HG03565 (cell line): ENCODE results near the gene PSG6.
"Not testable (repeated sequence)": the region's sequence is repeated elsewhere in the genome, so short reads cannot be mapped to it uniquely, and the experiment has no call there.

Experiments used
- ATAC-seq: cut with Tn5 transposase; IDR thresholded peaks from one replicate; pipeline ENCODE4 v1.9.1; 2021; ENCODE audit warnings: mild to moderate bottlenecking, moderate library complexity; ENCODE audit not compliant: unreplicated experiment

PSG6 gene

DNA sequence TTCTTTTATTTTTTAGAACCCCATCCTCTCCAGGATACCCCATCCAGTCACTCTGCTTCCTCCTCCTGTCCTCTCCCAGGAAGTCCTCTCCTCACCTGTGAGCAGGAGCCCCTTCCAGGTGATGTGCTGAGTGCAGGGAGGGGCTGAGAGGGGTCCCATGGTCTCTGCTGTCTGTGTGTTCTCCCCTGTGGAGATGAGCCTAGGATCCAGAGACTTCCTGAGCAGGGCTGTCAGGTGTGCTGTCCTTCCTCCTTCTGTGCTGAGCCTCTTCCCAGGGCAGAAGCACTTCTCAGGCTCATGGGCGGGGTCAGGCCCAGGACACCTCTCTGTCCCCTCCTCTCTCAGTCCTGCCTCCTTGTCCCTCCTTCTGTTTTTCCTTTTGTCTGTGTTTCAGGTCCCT is at the start of gene PSG6:
Gene PSG6 (minus strand): TSS at position 261 of the 400 bp plus-strand sequence. CDS start 102 bp downstream, at position 159.
- not testable (repeated sequence) for ATAC-seq

DNA sequence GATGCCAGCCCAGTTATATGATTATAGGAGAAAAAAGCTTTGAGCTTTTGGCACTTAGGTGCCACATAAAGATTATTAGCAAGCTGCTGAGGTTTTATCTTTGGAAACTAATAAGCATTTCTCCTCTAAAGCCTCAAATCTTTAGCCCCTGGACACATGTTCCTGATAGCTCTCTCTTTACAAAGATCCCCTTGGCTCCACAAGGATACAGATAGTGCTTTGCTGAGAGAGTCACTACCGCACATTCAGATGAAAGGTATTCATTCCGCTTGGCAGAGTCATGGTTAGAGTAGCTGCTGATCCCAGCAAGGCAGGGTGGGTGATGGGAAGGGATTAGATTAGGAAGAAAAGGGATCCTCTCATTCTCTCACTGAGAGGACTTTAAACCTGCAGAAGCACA is 47.5 kb upstream of the PSG6 start:
- no peak for ATAC-seq

DNA sequence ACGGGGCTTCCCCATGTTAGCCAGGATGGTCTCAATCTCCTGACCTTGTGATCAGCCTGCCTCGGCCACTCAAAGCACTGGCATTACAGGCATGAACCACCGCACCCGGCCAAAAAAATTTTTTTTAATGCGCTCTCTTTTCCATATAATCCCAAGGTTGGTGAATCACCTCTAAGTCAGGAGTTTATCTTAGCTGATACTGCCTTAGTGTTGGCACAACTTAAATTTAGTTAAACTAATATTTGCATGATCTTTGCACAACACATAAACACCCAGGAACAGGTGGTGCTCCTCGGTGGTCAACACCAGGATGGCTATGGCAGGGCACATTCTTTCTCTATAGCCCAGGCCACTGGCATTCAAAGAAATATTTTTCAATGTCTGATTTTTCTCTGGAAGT is 43.4 kb upstream of the PSG6 start:
- ATAC-seq, result no peak

DNA sequence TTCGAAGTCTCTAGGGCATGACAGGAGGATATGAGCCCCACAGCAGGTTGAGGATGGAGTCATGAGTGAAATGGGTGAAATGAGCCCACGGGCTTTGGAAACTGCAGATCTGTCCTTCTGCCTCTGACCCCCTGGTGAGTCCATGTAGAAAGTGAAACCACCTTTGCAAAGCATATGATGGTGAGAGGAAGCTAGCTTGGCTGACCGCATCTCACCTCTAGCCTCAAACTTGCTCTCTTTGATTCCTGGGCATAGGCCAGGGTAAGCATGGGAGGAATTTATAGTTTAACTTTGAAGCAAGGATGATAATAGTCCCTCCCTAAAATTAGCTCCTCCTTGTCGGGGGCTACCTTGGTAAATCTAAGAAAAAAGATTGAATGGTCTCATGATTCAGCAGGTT is 34.4 kb upstream of the PSG6 start:
- ATAC-seq, result not testable (repeated sequence)

DNA sequence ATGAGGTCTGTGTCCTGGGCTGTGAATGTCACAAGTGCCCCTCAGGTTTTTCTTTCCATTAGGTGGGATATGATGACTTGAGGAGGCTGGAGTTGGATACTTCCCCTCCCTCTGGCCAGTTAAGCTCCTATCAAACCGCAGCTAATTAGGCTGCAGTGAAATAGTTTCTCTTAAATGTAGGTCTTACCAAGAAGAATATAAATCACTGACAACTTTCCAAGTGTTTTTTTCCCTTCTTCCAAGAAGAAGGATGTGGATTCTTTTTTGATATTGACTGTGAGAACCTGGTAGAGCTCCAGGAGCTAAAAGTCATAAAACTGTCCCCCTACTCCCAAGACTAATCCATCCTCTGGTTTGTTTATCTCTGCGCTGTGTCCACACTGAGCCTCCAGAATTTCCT is 33.8 kb upstream of the PSG6 start:
- ATAC-seq, result not testable (repeated sequence)

DNA sequence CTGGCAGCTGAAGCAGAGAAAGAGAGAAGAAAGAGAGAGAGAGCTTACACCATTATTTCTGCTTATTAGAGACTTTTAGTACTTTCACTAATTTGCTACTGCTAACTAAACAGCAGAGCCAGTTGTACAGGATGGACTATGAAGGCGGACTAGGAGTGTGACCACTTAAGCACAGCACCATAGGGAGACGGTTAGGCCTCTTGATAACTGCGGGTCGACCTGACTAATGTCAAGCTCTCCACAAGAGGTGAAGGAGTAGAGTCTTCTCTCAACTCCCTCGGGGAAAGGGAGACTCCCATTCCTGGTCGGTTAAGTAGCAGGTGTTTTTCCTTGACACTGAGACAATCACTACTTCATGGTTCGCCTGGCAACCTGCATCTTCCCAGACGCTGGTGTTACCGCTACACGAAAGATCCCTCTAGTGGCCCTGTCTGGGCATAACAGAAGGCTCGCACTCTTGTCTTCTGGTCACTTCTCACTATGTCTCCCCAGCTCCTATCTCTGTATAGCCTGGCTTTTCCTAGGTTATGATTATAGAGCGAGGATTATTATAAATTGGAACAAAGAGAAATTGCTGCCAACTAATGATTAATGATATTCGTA is 24.6 kb upstream of the PSG6 start:
- ATAC-seq, result no peak

DNA sequence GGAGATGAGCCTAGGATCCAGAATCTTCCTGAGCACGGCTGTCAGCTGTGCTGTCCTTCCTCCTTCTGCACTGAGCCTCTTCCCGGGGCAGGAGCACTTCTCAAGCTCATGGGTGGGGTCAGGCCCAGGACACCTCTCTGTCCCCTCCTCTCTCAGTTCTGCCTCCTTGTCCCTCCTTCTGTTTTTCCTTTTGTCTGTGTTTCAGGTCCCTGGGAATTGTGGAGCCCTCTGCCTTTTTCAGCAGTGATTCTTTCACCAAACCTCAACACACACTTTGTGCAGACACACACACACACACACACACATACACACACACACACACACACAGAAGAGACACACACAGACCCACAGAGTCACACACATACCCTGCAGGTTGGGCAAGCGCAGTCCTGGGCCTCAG is 19.4 kb upstream of the PSG6 start, which contains the start of gene PSG7:
Gene PSG7 (minus strand): TSS at position 101 of the 400 bp plus-strand sequence. CDS start 131 bp downstream, outside the sequence.
- ATAC-seq, result not testable (repeated sequence)

DNA sequence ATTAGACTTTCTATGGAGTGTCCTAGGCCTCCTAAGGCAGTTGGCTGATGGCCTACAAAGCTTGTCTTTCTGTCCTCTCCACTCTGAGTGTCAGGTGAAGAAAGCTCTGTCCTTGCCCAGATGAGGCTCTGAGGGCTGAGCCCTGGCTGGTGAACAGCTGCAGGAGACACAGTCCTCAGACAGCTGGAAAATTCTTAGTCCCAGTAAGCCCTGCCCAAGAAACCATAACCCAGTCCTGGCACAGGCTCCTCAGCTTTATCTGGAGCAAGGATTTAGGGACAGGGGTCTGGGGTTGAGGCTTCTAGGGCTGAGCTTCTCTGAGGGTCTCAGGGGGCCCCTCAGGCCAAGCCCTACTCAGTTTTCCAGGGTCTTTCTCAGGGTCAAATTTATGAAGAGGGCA is 17.0 kb upstream of the PSG6 start:
- not testable (repeated sequence) for ATAC-seq

DNA sequence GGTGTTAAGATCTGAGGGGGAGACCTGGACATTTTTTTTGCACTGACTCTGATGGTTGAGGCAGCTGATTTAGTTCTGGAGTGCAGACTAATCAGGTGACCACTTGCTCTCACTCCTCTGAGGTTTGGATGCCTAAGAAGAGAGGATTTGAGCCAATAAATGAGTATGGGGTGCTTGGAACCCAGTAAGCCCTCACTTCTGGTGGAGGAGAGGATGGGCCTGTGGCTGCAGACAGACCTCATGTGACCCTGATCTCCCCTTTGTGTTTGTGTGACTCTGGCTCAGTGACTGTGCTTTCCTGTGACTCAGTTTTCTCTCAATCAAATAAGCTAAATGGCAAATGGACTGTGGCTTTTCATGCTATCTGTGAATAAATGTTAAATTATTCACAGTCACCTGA is 16.5 kb upstream of the PSG6 start:
- not testable (repeated sequence) for ATAC-seq

DNA sequence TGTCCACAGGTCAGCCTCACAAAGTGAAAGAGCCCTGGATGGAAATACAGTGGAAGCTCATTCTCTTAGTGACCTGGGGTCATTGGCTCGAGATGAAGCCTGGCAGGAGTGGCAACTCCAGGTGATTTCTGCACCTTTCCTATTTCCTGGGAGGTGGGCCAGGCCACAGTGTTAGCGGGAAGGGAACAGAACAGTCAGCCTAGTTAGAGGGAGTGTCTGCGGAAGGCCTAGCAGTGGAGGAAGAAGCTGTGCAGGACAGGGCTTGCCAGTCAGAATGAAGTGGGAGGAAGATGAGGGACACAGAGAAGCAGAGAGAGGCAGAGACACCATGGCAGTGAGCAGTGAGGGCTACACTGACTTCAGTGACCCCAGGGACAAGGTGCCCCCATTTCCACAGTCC is 15.7 kb upstream of the PSG6 start:
- ATAC-seq, result not testable (repeated sequence)

DNA sequence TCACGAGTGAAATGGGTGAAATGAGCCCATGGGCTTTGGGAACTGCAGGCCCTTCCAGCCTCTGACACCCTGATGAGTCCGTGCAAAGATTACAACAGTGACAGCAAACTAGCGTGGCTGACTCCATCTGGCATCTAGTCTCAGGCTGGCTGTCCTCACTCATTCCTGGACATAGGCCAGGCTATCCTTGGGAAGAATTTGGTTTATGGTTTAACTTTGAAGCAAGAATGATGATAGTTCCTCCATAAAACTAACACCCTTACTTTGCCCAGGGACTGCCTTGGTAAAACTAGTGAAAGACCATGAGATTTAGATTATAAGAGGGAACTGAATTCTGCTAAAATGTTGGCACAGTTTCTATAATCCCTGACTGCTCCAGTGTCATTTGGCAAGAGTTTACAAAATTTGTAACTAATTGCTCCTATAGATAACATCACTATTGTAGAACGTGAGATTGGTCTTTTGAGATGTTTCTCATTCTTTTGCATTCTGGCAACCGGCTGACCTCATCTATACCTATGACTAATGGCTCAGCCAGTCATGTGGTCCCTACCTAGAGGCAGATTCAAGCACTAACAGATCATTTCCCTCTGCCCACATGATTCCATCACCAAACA is 14.9 kb upstream of the PSG6 start:
- not testable (repeated sequence) for ATAC-seq

DNA sequence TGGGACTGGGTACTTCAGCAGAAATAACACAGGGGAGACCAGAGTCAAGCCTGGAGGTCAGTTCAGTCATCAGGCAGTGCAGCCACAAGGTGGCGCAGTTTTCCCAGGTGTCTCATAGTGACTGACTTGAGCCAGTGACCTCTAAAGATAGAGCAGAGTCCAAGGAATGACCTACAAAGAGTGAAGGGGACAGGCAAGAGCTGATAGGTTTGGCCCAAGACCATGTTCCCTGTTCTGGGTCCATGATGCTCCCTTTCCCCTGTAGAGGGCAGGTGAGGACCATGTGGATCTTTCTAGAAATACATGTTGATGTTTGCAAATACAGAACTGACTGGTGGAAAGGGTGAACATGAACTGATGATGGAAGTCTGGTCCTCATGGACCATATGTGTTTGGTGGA is 12.5 kb upstream of the PSG6 start:
- ATAC-seq, result not testable (repeated sequence)

DNA sequence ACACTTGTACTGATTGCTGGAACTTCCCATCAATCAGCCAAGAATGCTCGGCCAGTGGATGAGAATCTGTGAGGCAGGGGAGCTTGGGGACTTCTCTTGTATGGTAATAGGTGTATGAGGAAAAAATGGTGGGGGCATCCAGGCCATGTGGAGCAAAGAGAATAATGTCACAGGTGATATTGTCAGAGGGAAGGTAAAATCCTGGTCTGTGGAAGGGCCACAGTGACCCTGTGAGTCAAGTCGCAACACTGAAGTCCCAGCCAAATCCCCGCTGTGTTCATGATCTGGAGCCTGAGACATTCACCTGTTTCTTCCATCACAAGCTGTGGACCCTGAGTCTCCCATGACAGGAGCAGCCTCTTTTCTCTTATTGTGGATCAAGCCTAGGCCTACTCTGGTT is 11.2 kb upstream of the PSG6 start:
- no peak for ATAC-seq

DNA sequence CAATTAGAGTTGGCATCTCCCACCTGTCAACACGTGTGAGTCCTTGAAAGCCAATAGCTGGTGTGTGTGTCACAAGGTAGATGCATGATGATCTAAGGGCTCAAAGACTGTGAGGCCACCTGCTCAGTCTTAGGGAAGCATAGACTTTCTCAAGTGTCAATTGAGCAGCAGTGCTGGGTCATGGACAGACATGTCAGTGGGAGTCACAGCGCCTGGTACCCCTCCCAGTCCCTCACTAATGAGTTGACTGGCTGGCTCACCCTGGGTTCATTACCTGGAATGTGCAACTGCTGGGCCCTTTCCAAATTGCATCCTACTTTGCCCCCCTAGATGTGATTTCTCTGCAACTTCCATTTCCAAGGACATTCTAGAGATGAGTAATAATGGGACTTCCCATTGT is 9.1 kb upstream of the PSG6 start:
- ATAC-seq, result no peak

DNA sequence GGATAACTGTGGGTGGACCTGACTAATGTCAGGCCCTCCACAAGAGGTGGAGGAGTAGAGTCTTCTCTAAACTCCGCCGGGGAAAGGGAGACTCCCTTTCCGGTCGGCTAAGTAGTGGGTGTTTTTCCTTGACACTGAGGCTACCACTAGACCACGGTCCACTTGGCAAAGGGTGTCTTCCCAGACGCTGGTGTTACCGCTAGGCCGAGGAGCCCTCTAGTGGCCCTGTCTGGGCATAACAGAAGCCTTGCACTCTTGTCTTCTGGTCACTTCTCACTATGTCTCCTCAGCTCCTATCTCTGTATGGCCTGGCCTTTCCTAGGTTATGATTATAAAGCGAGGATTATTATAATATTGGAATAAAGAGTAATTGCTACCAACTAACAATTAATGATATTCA is 5.4 kb upstream of the PSG6 start:
- ATAC-seq, result not testable (repeated sequence)

DNA sequence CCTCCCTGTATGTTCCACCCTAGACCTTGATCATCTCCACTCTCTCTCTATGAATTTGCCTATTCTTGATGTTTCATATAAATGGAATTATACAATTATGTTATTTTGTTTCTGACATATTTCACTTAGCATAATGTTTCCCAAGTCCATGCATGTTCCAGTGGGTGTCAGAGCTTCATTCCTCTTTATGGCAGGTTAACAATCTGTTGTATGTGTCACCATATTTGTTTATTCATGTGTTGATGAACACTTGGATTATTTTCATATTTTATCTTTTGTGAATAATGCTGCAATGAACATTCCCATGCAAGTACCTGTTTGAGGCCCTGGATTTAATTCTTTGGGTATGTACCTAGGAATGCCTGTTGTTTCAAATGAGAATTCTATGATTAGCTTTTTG is 3.3 kb upstream of the PSG6 start:
- not testable (repeated sequence) for ATAC-seq

DNA sequence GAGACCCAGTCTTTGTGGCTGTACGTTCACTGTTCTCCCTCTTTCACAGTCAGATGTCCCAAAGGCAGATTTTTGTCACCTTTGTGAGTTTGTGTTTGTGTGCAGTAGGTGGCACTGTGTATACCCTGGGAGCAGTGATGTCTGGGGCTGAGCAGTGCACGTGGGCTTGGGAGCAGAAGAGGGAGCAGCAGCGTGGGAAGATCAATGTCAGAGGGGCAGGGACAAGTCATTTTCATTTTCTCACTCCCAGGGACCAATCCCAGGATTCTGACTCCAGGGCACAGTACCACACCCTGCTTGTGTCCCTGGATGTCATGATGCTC is 2.0 kb upstream of the PSG6 start:
- no peak for ATAC-seq

DNA sequence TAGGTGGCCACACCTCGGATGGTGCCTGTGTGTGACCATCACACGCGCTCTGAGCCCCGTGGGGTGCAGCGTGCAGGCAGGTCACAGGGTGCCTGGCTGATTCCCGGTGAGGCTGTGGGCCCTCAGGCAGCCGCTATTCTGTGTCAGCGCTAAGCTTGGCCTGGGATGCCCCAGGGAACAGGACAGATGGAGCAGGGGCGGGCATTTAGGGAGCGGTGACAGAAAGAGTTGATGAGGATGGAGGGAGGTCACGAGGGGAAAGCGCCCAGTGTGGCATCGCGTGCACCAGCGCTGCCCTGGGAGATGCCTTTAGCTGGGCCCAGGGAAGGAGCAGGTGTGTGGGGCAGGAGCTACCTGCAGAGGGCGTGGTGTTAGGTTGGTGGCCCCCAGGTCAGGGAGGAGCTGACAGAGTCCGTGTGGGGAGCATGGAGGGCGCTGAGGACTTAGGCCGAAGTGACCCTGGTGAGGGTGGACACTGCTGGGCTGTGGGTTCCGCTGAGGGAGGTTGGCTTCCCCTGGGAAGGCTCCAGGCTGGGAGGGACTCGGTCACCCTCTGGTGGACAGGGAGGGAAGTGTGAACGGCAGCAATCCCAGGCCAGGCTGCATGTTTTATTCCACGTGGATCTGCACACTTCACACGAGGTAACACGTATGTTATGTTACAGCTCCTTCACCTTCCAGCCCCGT is 1.5 kb upstream of the PSG6 start:
- ATAC-seq, result not testable (repeated sequence)

DNA sequence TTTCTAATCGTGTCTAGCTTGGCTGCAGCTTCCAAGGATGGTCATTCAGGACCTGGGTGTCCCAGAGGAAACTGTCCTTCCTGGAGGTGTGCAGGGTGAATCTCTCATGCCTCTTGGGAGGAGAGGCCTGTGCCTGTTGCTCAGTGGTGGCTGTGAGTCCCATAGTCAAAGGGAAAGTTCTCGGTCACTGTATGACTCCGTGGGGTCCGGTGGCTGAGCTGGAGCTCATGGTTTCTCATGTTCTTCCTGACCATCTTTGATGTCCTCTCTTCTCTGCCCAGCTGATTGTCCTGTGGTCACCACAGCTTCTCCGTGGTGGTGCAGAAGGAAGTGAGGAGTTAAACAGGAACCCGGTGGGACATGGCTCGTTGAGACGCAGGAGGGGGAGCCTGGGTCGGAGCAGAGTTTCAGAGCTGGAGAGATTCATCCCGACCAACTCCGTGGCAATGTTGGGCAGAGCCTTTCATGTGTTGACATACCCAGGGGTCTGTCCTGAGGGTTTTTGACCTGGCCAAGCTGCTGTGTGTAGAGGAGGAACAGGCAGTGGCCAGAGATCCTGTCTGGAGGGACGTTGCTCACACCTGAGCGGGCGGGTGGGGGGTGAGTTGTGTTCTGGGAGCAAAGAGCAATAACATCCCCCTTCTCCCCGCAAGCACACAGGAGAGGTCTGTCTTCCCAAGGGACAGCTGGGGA is 829 bp upstream of the PSG6 start:
- not testable (repeated sequence) for ATAC-seq

DNA sequence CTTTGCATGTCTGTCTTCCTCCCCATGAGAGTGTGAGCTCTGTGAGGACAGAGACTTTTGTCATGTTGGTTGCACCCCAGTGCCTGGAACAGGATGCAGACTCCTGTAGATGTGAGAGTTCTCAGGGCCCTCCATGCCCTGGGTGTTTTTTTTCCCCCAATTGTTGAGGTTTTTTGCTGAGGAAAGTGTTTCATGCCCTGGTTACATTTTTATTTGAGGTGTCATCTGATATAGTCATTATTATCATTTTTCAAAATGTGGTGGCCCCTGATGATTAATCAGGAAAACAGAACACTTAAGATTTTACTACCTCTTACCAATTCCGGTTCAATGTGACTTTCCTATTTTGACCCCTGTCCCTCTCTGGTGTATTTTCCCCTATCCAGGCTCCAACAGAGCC is 763 bp downstream of the PSG6 start:
- ATAC-seq, result not testable (repeated sequence)

DNA sequence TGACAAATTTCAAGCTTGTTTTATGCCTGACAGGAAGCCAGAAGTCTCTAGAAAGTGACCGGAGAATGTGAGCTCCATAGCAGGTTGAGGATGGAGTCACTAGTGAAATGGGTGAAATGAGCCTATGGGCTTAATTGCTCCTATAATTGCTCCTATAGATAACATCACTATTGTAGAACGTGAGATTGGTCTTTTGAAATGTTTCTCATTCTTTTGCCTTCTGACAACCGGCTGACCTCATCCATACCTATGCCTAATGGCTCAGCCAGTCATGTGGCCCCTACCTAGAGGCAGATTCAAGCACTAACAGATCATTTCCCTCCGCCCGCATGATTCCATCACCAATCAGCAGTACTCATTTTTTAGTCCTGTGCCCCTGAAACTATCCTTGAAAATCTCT is 4.2 kb downstream of the PSG6 start:
- not testable (repeated sequence) for ATAC-seq

DNA sequence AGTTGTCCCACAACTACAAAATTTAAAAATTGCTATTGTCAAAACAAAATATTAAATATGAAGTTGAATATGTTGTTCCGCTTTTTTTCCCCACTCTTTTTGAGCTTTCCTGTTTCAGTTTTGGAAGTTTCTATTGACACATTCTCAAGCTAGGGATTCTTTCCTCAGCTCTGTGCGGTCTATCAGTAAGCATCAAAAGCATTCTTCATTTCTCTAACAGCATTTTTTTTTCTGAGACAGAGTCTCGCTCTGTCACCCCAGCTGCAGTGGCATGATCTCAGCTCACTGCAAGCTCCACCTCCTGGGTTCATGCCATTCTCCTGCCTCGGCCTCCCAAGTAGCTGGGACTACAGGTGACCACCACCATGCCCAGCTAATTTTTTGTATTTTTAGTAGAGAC is 4.8 kb downstream of the PSG6 start:
- ATAC-seq, result not testable (repeated sequence)
